GM21737 (cell line): ENCODE data around the gene PHGDH.
"Not testable (repeated sequence)": the region's sequence is repeated elsewhere in the genome, so short reads cannot be mapped to it uniquely, and the experiment has no call there.

Experiments
- ATAC-seq: cut with Tn5 transposase; IDR thresholded peaks from one replicate; pipeline ENCODE4 v1.9.1; 2021; ENCODE audit warnings: mild to moderate bottlenecking, moderate library complexity; ENCODE audit not compliant: unreplicated experiment

The PHGDH gene

GRCh38 chr1:119696863-119697262 is 14.9 kb upstream of the PHGDH start:
- ATAC-seq = not testable (repeated sequence)

GRCh38 chr1:119697598-119697997 is 14.1 kb upstream of the PHGDH start:
- ATAC-seq = no peak

GRCh38 chr1:119700326-119700725 is 11.4 kb upstream of the PHGDH start:
- no peak for ATAC-seq

GRCh38 chr1:119701659-119702058 is 10.1 kb upstream of the PHGDH start:
- no peak for ATAC-seq

GRCh38 chr1:119702384-119702783 is 9.3 kb upstream of the PHGDH start:
- no peak for ATAC-seq

- no peak for ATAC-seq
These were observed 7.9 kb upstream of the PHGDH start for GRCh38 chr1:119703666-119704450.

GRCh38 chr1:119706599-119706998 is 5.1 kb upstream of the PHGDH start:
- not testable (repeated sequence) for ATAC-seq

- not testable (repeated sequence) for ATAC-seq
These were observed 354 bp upstream of the PHGDH start for GRCh38 chr1:119711356-119711803.

GRCh38 chr1:119712342-119713038 is 756 bp downstream of the PHGDH start:
- ATAC-seq = peak; percentile 56

- ATAC-seq = no peak
These were observed 1.5 kb downstream of the PHGDH start for GRCh38 chr1:119713039-119713748.

- ATAC-seq = no peak
These were observed 2.2 kb downstream of the PHGDH start for GRCh38 chr1:119713749-119714456.

- ATAC-seq = no peak
These were observed 2.8 kb downstream of the PHGDH start for GRCh38 chr1:119714583-119714982.

- no peak for ATAC-seq
These were observed 3.8 kb downstream of the PHGDH start for GRCh38 chr1:119715542-119715941.

- ATAC-seq = no peak
These were observed 6.7 kb downstream of the PHGDH start for GRCh38 chr1:119718409-119718808.

GRCh38 chr1:119718972-119719371 is 7.2 kb downstream of the PHGDH start:
- ATAC-seq = no peak

GRCh38 chr1:119720866-119721440 is 9.2 kb downstream of the PHGDH start:
- ATAC-seq = no peak

GRCh38 chr1:119721896-119722295 is 10.2 kb downstream of the PHGDH start:
- no peak for ATAC-seq

GRCh38 chr1:119724611-119725218 is 13.0 kb downstream of the PHGDH start:
- no peak for ATAC-seq

- ATAC-seq = no peak
These were observed 13.9 kb downstream of the PHGDH start for GRCh38 chr1:119725626-119726025.

GRCh38 chr1:119727991-119728390 is 16.3 kb downstream of the PHGDH start:
- ATAC-seq = no peak
